GM12878 (cell line): Measurements from ENCODE around the gene POU2AF2. TPM values are rescaled to one million over a fixed set of nuclear protein-coding genes. Genes with fewer than 3 reads are reported as not detected.

Experiments used
- ATAC-seq: fragments of 200-7000 bp; cut with Tn5 transposase; 3 replicates; pipeline ENCODE4 v1.9.1; 2020; ENCODE audit warnings: mild to moderate bottlenecking, moderate library complexity
- BruUV-seq: library from RNA; stranded (reverse); fragments of 400-500 nt; replicated peaks from 2 replicates; lab custom pipeline; 2021; lab: Mats Ljungman, UMichigan
- CTCF ChIA-PET: fragments of 300-600 bp; sonication (Branson Sonifier 250); formaldehyde crosslinking; extraction: SDS; loops from one replicate; lab custom pipeline; 2021; ENCODE audit warnings: inconsistent platforms; lab: Yijun Ruan, JAX
- POLR2A ChIA-PET: fragments of 350-600 bp; formaldehyde crosslinking; extraction: SDS; loops from one replicate; lab custom pipeline; 2021; ENCODE audit warnings: inconsistent platforms; lab: Charles Lee
- RAD21 ChIA-PET: fragments of 300-600 bp; sonication (Branson Sonifier 250); formaldehyde crosslinking; loops from one replicate; lab custom pipeline; 2023; ENCODE audit warnings: antibody characterized with exemption; ENCODE audit not compliant: unreplicated experiment; lab: Charles Lee
- SMC1A ChIA-PET: fragments of 300-600 bp; sonication (Branson Sonifier 250); formaldehyde crosslinking; loops from one replicate; lab custom pipeline; 2023; ENCODE audit not compliant: unreplicated experiment, uncharacterized antibody; lab: Charles Lee
- DNase-seq: peaks from one replicate; pipeline ENCODE4 v3.0.0-alpha.2; 2011; ENCODE audit warnings: low read depth, low spot score
- FAIRE-seq: peaks from 3 replicates; lab custom pipeline; 2011; peaks lifted over from hg19 to GRCh38; lab: Jason Lieb, UNC
- H2AFZ ChIP-seq: 2 replicates; pipeline ENCODE4 v1.6.0; 2011; ENCODE audit warnings: low read depth, low read length, control low read depth; ENCODE audit not compliant: control insufficient read depth
- H3K27ac ChIP-seq: 2 replicates; pipeline ENCODE4 v1.5.1; 2011; ENCODE audit warnings: control low read depth; ENCODE audit not compliant: control insufficient read depth, insufficient read depth
- H3K27me3 ChIP-seq, 2 experiments: replicated peaks in 1 of 2; 2 replicates each; pipeline versions ENCODE4 v1.6.0 to v1.6.1; 2011; ENCODE audit warnings: low read length in 1 of 2; ENCODE audit not compliant: control insufficient read depth in 2 of 2, insufficient read depth in 2 of 2
- H3K36me3 ChIP-seq, 2 experiments: 2 replicates each; pipeline ENCODE4 v1.5.1; 2011; ENCODE audit warnings: low read length in 1 of 2; ENCODE audit not compliant: control insufficient read depth in 2 of 2, insufficient read depth in 2 of 2
- H3K4me1 ChIP-seq: 2 replicates; pipeline ENCODE4 v1.6.1; 2011; ENCODE audit warnings: mild to moderate bottlenecking, low read length, moderate library complexity, mixed read lengths; ENCODE audit not compliant: control insufficient read depth, insufficient read depth
- H3K4me2 ChIP-seq: 2 replicates; pipeline ENCODE4 v1.6.0; 2011; ENCODE audit warnings: control low read depth; ENCODE audit not compliant: control insufficient read depth, insufficient read depth
- H3K4me3 ChIP-seq: fragments of 200-600 bp; sonication (generic); 2 replicates; pipeline ENCODE4 v1.5.1; 2016
- H3K79me2 ChIP-seq: 2 replicates; pipeline ENCODE4 v1.6.0; 2011; ENCODE audit warnings: low read length; ENCODE audit not compliant: control insufficient read depth, insufficient read depth
- H3K9ac ChIP-seq: 2 replicates; pipeline ENCODE4 v1.8.0; 2011; ENCODE audit warnings: low read length, control low read depth, mixed read lengths; ENCODE audit not compliant: control insufficient read depth, insufficient read depth
- H3K9me3 ChIP-seq: replicated peaks from 3 replicates; pipeline ENCODE4 v1.5.1; 2011; ENCODE audit warnings: mild to moderate bottlenecking, low read length; ENCODE audit not compliant: control insufficient read depth, insufficient read depth
- H4K20me1 ChIP-seq: 2 replicates; pipeline ENCODE4 v1.6.0; 2011; ENCODE audit not compliant: control insufficient read depth, insufficient read depth
- BHLHE40 ChIP-seq, 2 experiments: fragments of 450-650 bp in 1 of 2; IDR thresholded peaks; 2 replicates each; pipeline ENCODE4 v1.6.1; 2011 to 2017; ENCODE audit warnings: low read depth in 2 of 2, borderline replicate concordance in 1 of 2, improper control_type of control experiment in 1 of 2, low read length in 1 of 2, mild to moderate bottlenecking in 1 of 2
- CBX3 ChIP-seq: fragments of 200-600 bp; sonication (generic); IDR thresholded peaks from 2 replicates; pipeline ENCODE4 v1.6.1; 2016; ENCODE audit warnings: low read depth, borderline replicate concordance
- NR2F1 ChIP-seq: fragments of 450-650 bp; conservative IDR thresholded peaks from 2 replicates; pipeline ENCODE4 v1.6.1; 2017; ENCODE audit warnings: mild to moderate bottlenecking
- WGBS: methylation state at CpG from one replicate; pipeline ENCODE4 v1.1.6; 2016; ENCODE audit warnings: low lambda C conversion rate; ENCODE audit not compliant: insufficient replicate concordance, insufficient coverage; ENCODE audit errors: missing lambda C conversion rate; 5-methylcytosine and 5-hydroxymethylcytosine counted together
- in situ Hi-C: fragments of 300-500 bp; cut with MboI; formaldehyde crosslinking; loops from 9 replicates; pipeline ENCODE4 v1.14.3; 2018; ENCODE audit warnings: mixed read lengths
- intact Hi-C: fragments of 100-400 bp; cut with micrococcal nuclease; formaldehyde crosslinking; loops from one replicate; pipeline ENCODE4 v1.14.2; 2022; ENCODE audit not compliant: unreplicated experiment
- polyA plus RNA-seq, 11 experiments: library from polyadenylated mRNA; depleted of rRNA in 4 of 11; unstranded in 6 of 11; stranded (reverse) in 5 of 11; fragments of >200 nt; fragmentation: Nextera tagmentation in 4 of 11; fragmentation: Illumina TruSeq in 1 of 11; extraction: Ambion mirVana in 4 of 11; extraction: Trizol in 1 of 11; gene quantifications; 1 replicate in 1 of 11; 2 replicates in 10 of 11; pipeline versions ENCODE4 v1.2.1 to v1.2.3, GENCODE V29; 2011 to 2016; ENCODE audit warnings: inconsistent platforms in 2 of 11, missing spikeins in 2 of 11, low read depth in 1 of 11
- total RNA-seq, 4 experiments: library from RNA; depleted of rRNA in 3 of 4; stranded (reverse); fragments of >200 nt in 3 of 4; fragmentation: Illumina TruSeq in 1 of 4; extraction: Trizol in 1 of 4; gene quantifications; 2 replicates each; pipeline versions ENCODE4 v1.2.1 to v1.2.3, GENCODE V29; 2013 to 2021

Gene POU2AF2
- total and polyA plus RNA-seq, 10 of the 15 experiments (the other 5 are each of a cell fraction or from before 2014, with no cell fraction given) = not detected

DNA sequence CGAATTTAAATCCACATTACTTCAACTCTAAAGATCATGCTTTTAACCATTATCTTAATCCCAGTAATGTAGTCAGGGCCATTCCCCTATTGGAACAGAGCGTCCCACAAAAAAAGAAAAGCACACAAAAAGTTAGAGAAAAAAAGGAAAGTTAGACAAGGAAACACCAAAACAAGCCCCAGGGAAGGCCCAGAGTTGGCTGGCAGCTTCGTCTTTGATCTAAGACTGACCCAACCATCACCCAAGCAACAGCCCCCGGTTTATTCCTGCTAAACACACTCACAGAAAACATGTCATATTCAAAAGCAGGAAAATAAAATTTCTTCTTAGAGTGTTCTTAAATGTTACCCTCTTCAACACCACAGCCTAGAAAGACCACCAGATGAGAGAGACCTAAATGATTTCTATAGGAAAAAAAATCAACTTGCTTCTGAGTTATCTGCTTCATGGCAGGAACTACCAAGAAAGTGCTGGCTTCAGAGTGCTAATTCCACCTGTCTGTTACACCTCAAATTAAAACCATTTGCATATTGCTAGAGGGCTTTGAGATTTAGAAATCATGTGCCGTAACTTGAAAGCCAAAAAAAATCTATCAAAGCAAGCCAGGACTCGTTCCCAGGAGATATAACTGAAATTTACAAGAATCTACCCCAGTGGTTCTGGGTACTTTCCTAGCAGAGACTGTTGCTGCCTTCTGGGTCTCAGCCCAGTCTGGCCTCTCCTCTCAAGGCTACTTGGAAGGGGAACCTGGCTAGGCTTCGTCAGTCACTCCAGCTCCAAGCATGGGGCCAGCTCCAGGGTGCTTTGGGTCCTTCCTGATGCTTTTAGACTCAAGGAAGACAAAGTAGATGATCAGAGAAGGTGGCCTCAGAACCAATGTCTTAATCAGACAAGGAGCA lies 84.0 kb downstream of the POU2AF2 start:
- no peak overlapping the region for H2AFZ ChIP-seq
- intact Hi-C loops (no loop called here), in situ Hi-C loops (no loop called here)
- no peak for FAIRE-seq
- H4K20me1 ChIP-seq = no peaks in the 10 kb centered on the region
- RAD21 ChIA-PET = interaction anchor here (1.0 kb wide), 1 partner anchor 88 kb away, joined by 4 read pairs; no protein-coding TSS in a partner anchor
- 53% methylated on average over 7 of the region's 7 CpGs for WGBS
- no peak overlapping the region for H3K27ac ChIP-seq
- H3K9me3 ChIP-seq = no peaks in the 10 kb centered on the region
- no peaks in the 10 kb centered on the region for H3K79me2 ChIP-seq
- peaks cover 3% of the 10 kb centered on the region; the same call in 1 of the 2 replicates for H3K4me1 ChIP-seq
- no peaks in the 10 kb centered on the region; a peak in 1 of 4 replicates for H3K27me3 ChIP-seq
- CTCF ChIA-PET = interaction anchor here (3.0 kb wide), 1 partner anchor 94 kb away, joined by 17 read pairs; no protein-coding TSS in a partner anchor
- SMC1A ChIA-PET = interaction anchor here (1.0 to 1.2 kb wide), 2 partner anchors 15 to 87 kb away, joined by 3 read pairs; no protein-coding TSS in a partner anchor
- 0 out of 3 replicates have a peak, but pooled peaks have one; percentile 12 for ATAC-seq
- H3K9ac ChIP-seq = no peak overlapping the region
- no TSS peak for BruUV-seq
- DNase-seq = no peak
- POLR2A ChIA-PET = interaction anchor here (1.6 kb wide), 1 partner anchor 13 kb away, joined by 3 read pairs; no protein-coding TSS in a partner anchor
- no peaks in the 10 kb centered on the region for H3K36me3 ChIP-seq
- TF ChIP-seq NR2F1 = no peak
- TF ChIP-seq CBX3 = no peak
- 0 out of 4 replicates have a peak, but pooled peaks of 1 of the 2 experiments have one; percentile 24 for TF ChIP-seq BHLHE40 (IDR thresholded peaks at IDR 0.05; ENCODE audit: borderline replicate concordance in 1 of 2, low read depth in 2 of 2, low read length in 1 of 2)
- TF ChIP-seq, all 136 proteins: peak for 1
- no peak overlapping the region for H3K4me3 ChIP-seq
- no peak overlapping the region for H3K4me2 ChIP-seq
